DMS53 (cell line): ENCODE data around the gene AAGAB.

Source experiments
- DNase-seq: peaks from one replicate; lab custom pipeline; 2025; lab: John Stamatoyannopoulos, UW

AAGAB gene

GRCh38 chr15:67208396-67208795 is 46.1 kb downstream of the AAGAB start:
- no peak for DNase-seq

GRCh38 chr15:67207555-67208207 is 46.8 kb downstream of the AAGAB start:
- no peak for DNase-seq

- DNase-seq: no peak
Observed at GRCh38 chr15:67202991-67203390, 51.5 kb downstream of the AAGAB start.

- no peak for DNase-seq
Observed at GRCh38 chr15:67202091-67202490, 52.4 kb downstream of the AAGAB start.

- no peak for DNase-seq
Observed at GRCh38 chr15:67201136-67201535, 53.3 kb downstream of the AAGAB start.

- DNase-seq: no peak
Observed at GRCh38 chr15:67199881-67200763, 54.3 kb downstream of the AAGAB start.

GRCh38 chr15:67199391-67199790 is 55.1 kb downstream of the AAGAB start:
- DNase-seq: no peak

- DNase-seq: no peak
Observed at GRCh38 chr15:67198157-67198754, 56.2 kb downstream of the AAGAB start.

GRCh38 chr15:67197364-67197695 is 57.1 kb downstream of the AAGAB start:
- no peak for DNase-seq

- no peak for DNase-seq
Observed at GRCh38 chr15:67196672-67197363, 57.6 kb downstream of the AAGAB start.

GRCh38 chr15:67196222-67196621 is 58.2 kb downstream of the AAGAB start:
- no peak for DNase-seq

GRCh38 chr15:67195305-67195704 is 59.2 kb downstream of the AAGAB start:
- DNase-seq: no peak

GRCh38 chr15:67194171-67195114 is 60.0 kb downstream of the AAGAB start:
- DNase-seq: no peak

- DNase-seq: no peak
Observed at GRCh38 chr15:67193223-67193990, 61.1 kb downstream of the AAGAB start.

- DNase-seq: no peak
Observed at GRCh38 chr15:67192185-67192820, 62.2 kb downstream of the AAGAB start.

GRCh38 chr15:67190813-67191212 is 63.6 kb downstream of the AAGAB start:
- DNase-seq: no peak

- DNase-seq: no peak
Observed at GRCh38 chr15:67190326-67190725, 64.1 kb downstream of the AAGAB start.

GRCh38 chr15:67189326-67190051 is 65.0 kb downstream of the AAGAB start:
- DNase-seq: no peak

GRCh38 chr15:67188551-67189218 is 65.8 kb downstream of the AAGAB start:
- no peak for DNase-seq
